Measurements from ENCODE around the gene USH2A. TPM values are rescaled to one million over a fixed set of nuclear protein-coding genes. Genes with fewer than 3 reads are reported as not detected.

Gene USH2A
- total RNA-seq, 2 experiments from 2014 or later: not detected

GRCh38 chr1:216261631-216262030 is 161.6 kb downstream of the USH2A start:
- H3K36me3 Mint-ChIP-seq (ENCODE audit: low read depth): no peaks in the 10 kb centered on the region
- H3K4me3 Mint-ChIP-seq: no peak overlapping the region
- DNase-seq: no peak
- no peak for ATAC-seq
- H3K9me3 Mint-ChIP-seq (ENCODE audit: low read depth): peaks cover 12% of the 10 kb centered on the region
- ChIA-PET CTCF (no interaction called here), POLR2A (no interaction called here)
- no peaks in the 10 kb centered on the region for H3K4me1 Mint-ChIP-seq
- H3K27me3 Mint-ChIP-seq: no peaks in the 10 kb centered on the region
- no peak overlapping the region for H3K27ac Mint-ChIP-seq
- intact Hi-C loops (cut with DNase I, micrococcal nuclease): no loop called here

GRCh38 chr1:216258856-216259255 is 164.4 kb downstream of the USH2A start:
- POLR2A ChIA-PET: no interaction called here
- H3K36me3 Mint-ChIP-seq (ENCODE audit: low read depth): no peaks in the 10 kb centered on the region
- no peak overlapping the region for H3K27ac Mint-ChIP-seq
- ATAC-seq: no peak
- no peaks in the 10 kb centered on the region for H3K4me1 Mint-ChIP-seq
- H3K4me3 Mint-ChIP-seq: no peak overlapping the region
- H3K27me3 Mint-ChIP-seq: no peaks in the 10 kb centered on the region
- intact Hi-C loops (cut with DNase I, micrococcal nuclease): no loop called here
- CTCF ChIA-PET: interaction anchor here (0.7 kb wide), 1 partner anchor 83 kb away, joined by 3 read pairs; no protein-coding TSS in a partner anchor
- H3K9me3 Mint-ChIP-seq (ENCODE audit: low read depth): peaks cover 10% of the 10 kb centered on the region
- no peak for DNase-seq

DNA sequence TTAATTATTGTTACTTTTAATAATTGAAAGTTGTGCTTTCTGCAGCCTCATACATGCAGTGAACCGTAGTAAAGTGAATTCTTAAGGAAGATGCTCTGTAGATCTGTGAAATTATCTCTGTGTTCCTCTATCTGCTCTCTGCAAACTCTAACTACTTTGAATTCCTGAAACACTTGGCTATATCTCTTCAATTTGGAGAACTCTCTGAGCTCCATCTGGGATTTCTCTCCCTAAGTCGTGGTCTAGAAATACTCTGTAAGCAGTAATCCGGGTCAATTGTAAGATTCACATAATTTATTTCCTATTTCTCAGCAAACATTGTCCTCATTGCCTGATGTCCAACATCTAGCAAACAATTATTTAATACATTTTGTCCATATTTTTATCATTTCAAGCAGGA is 164.9 kb downstream of the USH2A start:
- Mint-ChIP-seq H3K27ac (no peak overlapping the region), H3K4me3 (no peak overlapping the region), H3K9me3 (ENCODE audit: low read depth) (peaks cover 10% of the 10 kb centered on the region), H3K4me1 (no peaks in the 10 kb centered on the region), H3K36me3 (ENCODE audit: low read depth) (no peaks in the 10 kb centered on the region), H3K27me3 (no peaks in the 10 kb centered on the region)
- no peak for ATAC-seq
- ChIA-PET CTCF (interaction anchor here (0.7 kb wide), 1 partner anchor 83 kb away, joined by 3 read pairs; no protein-coding TSS in a partner anchor), POLR2A (no interaction called here)
- intact Hi-C loops (cut with DNase I, micrococcal nuclease): no loop called here
- no peak for DNase-seq

- H3K4me3 Mint-ChIP-seq: no peak overlapping the region
- no peak for ATAC-seq
- ChIA-PET CTCF (no interaction called here), POLR2A (no interaction called here)
- no peaks in the 10 kb centered on the region for H3K27me3 Mint-ChIP-seq
- H3K4me1 Mint-ChIP-seq: no peaks in the 10 kb centered on the region
- DNase-seq: no peak
- peaks cover 5% of the 10 kb centered on the region for H3K9me3 Mint-ChIP-seq (ENCODE audit: low read depth)
- intact Hi-C loops (cut with DNase I, micrococcal nuclease): no loop called here
- no peak overlapping the region for H3K27ac Mint-ChIP-seq
- no peaks in the 10 kb centered on the region for H3K36me3 Mint-ChIP-seq (ENCODE audit: low read depth)
These were observed 172.4 kb downstream of the USH2A start for GRCh38 chr1:216250861-216251260.

DNA sequence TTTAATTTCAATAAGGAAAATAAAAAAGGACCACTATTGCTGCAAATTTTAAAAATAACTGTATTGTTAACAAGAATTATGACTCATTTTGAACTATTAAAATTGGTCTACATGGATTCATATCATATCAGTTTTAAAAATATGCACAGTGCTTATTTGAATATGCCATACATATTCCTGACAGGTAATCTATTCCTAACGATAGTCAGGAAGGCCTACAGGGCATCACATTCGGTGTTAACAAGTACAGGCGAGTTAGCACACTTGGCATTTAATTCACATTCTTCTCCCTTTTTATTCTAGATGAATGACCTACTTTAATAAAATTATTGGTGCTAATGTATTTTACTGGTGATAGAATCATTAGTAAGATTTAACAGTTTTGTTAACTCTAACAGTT is 174.6 kb downstream of the USH2A start:
- Mint-ChIP-seq H3K36me3 (ENCODE audit: low read depth) (no peaks in the 10 kb centered on the region), H3K4me1 (no peaks in the 10 kb centered on the region), H3K9me3 (ENCODE audit: low read depth) (peaks cover 5% of the 10 kb centered on the region), H3K27me3 (no peaks in the 10 kb centered on the region), H3K4me3 (no peak overlapping the region), H3K27ac (no peak overlapping the region)
- CTCF ChIA-PET: no interaction called here
- intact Hi-C loops (cut with DNase I, micrococcal nuclease): no loop called here
- DNase-seq (no peak), ATAC-seq (no peak)
- POLR2A ChIA-PET: no interaction called here

DNA sequence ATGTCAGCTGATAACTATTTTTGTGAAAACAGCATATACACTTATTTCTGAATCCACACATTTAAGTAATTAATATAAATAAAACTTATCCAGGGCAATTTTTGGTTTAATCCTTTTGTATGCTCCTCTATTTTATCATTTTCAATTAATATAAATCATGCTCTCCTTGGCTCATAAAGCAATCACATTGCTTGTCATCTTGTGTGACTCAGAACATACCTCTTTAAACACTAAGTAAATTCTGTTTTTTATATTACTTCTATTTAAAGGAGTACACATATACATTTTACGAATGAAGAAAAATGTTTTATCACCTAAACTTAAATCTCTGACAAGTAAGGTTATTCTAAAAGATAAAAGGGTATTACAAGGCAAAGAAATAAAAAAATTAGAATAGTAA is 175.3 kb downstream of the USH2A start:
- no peaks in the 10 kb centered on the region for H3K36me3 Mint-ChIP-seq (ENCODE audit: low read depth)
- ATAC-seq: no peak
- no peak overlapping the region for H3K4me3 Mint-ChIP-seq
- ChIA-PET POLR2A (no interaction called here), CTCF (interaction anchor here (0.6 kb wide), 1 partner anchor 216 kb away, joined by 3 read pairs; no protein-coding TSS in a partner anchor)
- no peaks in the 10 kb centered on the region for H3K27me3 Mint-ChIP-seq
- intact Hi-C loops (cut with DNase I, micrococcal nuclease): no loop called here
- no peaks in the 10 kb centered on the region for H3K9me3 Mint-ChIP-seq (ENCODE audit: low read depth)
- no peak overlapping the region for H3K27ac Mint-ChIP-seq
- DNase-seq: no peak
- no peaks in the 10 kb centered on the region for H3K4me1 Mint-ChIP-seq

GRCh38 chr1:216246577-216247203 is 176.6 kb downstream of the USH2A start:
- DNase-seq (no peak), ATAC-seq (no peak)
- intact Hi-C loops (cut with DNase I, micrococcal nuclease): no loop called here
- Mint-ChIP-seq H3K4me1 (no peaks in the 10 kb centered on the region), H3K4me3 (no peak overlapping the region), H3K9me3 (ENCODE audit: low read depth) (no peaks in the 10 kb centered on the region), H3K27ac (no peak overlapping the region), H3K27me3 (no peaks in the 10 kb centered on the region), H3K36me3 (ENCODE audit: low read depth) (no peaks in the 10 kb centered on the region)
- CTCF ChIA-PET: no interaction called here
- POLR2A ChIA-PET: no interaction called here

GRCh38 chr1:216238844-216239243 is 184.4 kb downstream of the USH2A start:
- intact Hi-C loops (cut with DNase I, micrococcal nuclease): no loop called here
- H3K4me3 Mint-ChIP-seq: no peak overlapping the region

GRCh38 chr1:216237927-216238542 is 185.2 kb downstream of the USH2A start:
- no peak overlapping the region for H3K27ac Mint-ChIP-seq
- no peaks in the 10 kb centered on the region for H3K9me3 Mint-ChIP-seq (ENCODE audit: low read depth)
- ATAC-seq (no peak), DNase-seq (no peak)
- intact Hi-C loops (cut with DNase I, micrococcal nuclease): no loop called here
- CTCF ChIA-PET: no interaction called here
- no peaks in the 10 kb centered on the region for H3K36me3 Mint-ChIP-seq (ENCODE audit: low read depth)
- H3K4me3 Mint-ChIP-seq: no peak overlapping the region
- no peaks in the 10 kb centered on the region for H3K27me3 Mint-ChIP-seq
- H3K4me1 Mint-ChIP-seq: no peaks in the 10 kb centered on the region
- POLR2A ChIA-PET: no interaction called here

More at GRCh38 chr1:216238844-216239243, 184.4 kb downstream of the USH2A start:
- Mint-ChIP-seq H3K27ac (no peak overlapping the region), H3K9me3 (ENCODE audit: low read depth) (no peaks in the 10 kb centered on the region), H3K4me1 (no peaks in the 10 kb centered on the region), H3K36me3 (ENCODE audit: low read depth) (no peaks in the 10 kb centered on the region), H3K27me3 (no peaks in the 10 kb centered on the region)
- DNase-seq (no peak), ATAC-seq (no peak)
- POLR2A ChIA-PET: no interaction called here
- CTCF ChIA-PET: no interaction called here

- ChIA-PET POLR2A (no interaction called here), CTCF (no interaction called here)
- no peak for DNase-seq
- intact Hi-C loops (cut with DNase I, micrococcal nuclease): no loop called here
- no peak overlapping the region for H3K4me3 Mint-ChIP-seq
- no peaks in the 10 kb centered on the region for H3K36me3 Mint-ChIP-seq (ENCODE audit: low read depth)
- H3K4me1 Mint-ChIP-seq: peaks cover 4% of the 10 kb centered on the region
- no peak for ATAC-seq
- no peaks in the 10 kb centered on the region for H3K27me3 Mint-ChIP-seq
- peaks cover 2% of the 10 kb centered on the region for H3K9me3 Mint-ChIP-seq (ENCODE audit: low read depth)
- no peak overlapping the region for H3K27ac Mint-ChIP-seq
These were observed 199.0 kb downstream of the USH2A start for GRCh38 chr1:216224233-216224632.

- Mint-ChIP-seq H3K27me3 (no peaks in the 10 kb centered on the region), H3K4me1 (peaks cover 4% of the 10 kb centered on the region), H3K27ac (no peak overlapping the region), H3K36me3 (ENCODE audit: low read depth) (no peaks in the 10 kb centered on the region), H3K9me3 (ENCODE audit: low read depth) (peaks cover 2% of the 10 kb centered on the region), H3K4me3 (no peak overlapping the region)
- ATAC-seq (no peak), DNase-seq (no peak)
- intact Hi-C loops (cut with DNase I, micrococcal nuclease): no loop called here
- ChIA-PET POLR2A (no interaction called here), CTCF (no interaction called here)
These were observed 199.8 kb downstream of the USH2A start for GRCh38 chr1:216223486-216223885.

GRCh38 chr1:216222288-216222687 is 201.0 kb downstream of the USH2A start:
- Mint-ChIP-seq H3K27me3 (no peaks in the 10 kb centered on the region), H3K27ac (no peak overlapping the region), H3K4me3 (no peak overlapping the region), H3K9me3 (ENCODE audit: low read depth) (peaks cover 1% of the 10 kb centered on the region), H3K4me1 (peaks cover 4% of the 10 kb centered on the region), H3K36me3 (ENCODE audit: low read depth) (no peaks in the 10 kb centered on the region)
- ATAC-seq: no peak
- DNase-seq: no peak
- intact Hi-C loops (cut with DNase I, micrococcal nuclease): no loop called here
- ChIA-PET POLR2A (no interaction called here), CTCF (interaction anchor here (1.5 kb wide), 1 partner anchor 9 kb away, joined by 3 read pairs; no protein-coding TSS in a partner anchor)

Data from activated CD4-positive, alpha-beta T cell treated with anti-CD3 and anti-CD28 coated beads for 36 hours (primary cell).